HG03439 (cell line): ENCODE measurements around the gene PON3.
A peak's percentile ranks its signal among the peaks of the same experiment; 100 is the strongest.

ENCODE experiments used
- ATAC-seq: cut with Tn5 transposase; IDR thresholded peaks from one replicate; pipeline ENCODE4 v1.9.1; 2021; ENCODE audit warnings: mild to moderate bottlenecking, moderate library complexity; ENCODE audit not compliant: unreplicated experiment

Gene PON3

DNA sequence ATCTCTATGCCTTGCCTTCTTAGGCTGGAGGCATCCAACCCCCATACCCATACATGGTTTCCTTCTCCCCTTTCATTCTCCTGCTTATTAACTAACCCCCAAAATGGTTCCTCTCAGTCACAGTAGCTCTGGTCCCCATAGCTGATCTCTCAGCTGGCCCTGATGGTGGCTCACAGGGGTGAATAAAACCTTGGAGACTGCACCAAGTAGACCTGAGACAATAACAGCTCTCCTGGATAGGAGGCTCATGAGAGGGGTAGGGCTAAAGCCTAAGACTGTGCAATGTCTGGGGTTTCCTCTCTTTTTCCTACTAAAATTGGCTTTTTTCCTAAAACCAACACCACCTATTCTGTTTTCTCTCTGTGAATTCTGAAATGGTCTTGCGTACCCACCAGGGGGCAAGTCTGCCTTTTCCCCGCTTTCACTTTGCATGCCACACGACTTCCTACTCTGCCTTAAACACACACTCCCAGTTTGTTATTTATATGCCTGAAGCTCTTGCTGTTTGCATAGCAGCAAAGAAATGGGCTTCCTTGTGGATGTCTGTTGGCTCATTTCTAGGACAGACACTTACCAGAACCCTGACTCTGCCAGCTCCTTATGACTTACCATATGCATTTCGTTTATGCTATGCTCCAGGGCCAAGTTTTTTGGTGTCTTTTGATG is 53.4 kb downstream of the PON3 start:
- ATAC-seq = no peak

DNA sequence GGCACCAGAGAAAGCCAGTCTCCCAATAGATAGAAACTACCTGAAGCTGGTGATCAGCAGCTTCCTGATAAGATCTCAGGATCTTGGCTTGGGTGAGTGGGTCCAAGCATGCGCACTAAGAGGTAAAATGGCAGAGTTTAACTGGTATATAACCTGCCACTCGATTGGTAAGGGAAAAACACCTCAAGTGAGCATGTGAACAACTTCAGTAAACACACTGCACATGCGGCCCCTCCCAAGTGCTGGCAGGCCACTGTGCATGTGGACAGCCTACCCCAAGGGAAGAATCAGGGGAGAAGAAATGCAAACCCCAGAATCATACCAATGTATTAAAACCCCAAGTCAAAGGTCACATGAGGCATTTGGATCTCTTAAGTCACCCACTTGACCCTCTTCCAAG is 54.1 kb downstream of the PON3 start:
- no peak for ATAC-seq

DNA sequence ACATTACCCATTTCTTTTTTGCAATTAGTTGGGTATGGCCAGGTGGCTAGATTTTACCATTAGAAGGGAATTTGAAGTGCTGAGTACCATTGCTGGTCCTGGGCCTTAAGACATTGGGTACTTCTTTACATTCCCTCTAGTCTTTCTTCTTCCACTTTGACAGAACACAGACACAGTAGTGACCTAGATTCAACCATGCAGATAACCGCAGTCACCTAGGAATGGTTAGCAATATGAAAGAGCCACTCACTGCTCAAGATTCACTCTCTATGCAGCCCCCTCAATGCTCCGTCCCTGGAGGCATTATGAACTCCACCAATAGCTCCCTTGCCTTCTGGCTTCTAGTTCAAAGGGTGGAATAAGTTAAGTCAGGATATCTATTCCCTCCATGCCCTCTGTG is 55.7 kb downstream of the PON3 start:
- no peak for ATAC-seq

DNA sequence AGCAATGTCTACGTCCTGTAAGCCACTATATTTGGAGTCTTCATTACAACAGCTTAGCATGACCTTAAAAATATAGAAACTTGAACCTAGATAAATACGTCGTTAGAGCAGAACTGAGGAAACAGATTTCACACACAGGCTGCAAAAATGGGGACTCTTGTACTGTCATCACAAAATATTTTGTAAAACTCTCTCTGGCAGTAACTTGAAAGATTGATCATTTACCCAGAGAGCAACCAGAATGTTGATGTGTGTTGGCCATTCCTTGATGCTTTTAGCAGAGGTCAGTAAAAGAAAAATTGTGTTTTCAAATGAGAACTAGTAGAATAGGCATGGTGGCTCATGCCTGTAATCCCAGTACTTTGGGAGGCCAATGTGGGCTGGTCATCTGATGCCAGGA is 57.3 kb downstream of the PON3 start:
- no peak for ATAC-seq

DNA sequence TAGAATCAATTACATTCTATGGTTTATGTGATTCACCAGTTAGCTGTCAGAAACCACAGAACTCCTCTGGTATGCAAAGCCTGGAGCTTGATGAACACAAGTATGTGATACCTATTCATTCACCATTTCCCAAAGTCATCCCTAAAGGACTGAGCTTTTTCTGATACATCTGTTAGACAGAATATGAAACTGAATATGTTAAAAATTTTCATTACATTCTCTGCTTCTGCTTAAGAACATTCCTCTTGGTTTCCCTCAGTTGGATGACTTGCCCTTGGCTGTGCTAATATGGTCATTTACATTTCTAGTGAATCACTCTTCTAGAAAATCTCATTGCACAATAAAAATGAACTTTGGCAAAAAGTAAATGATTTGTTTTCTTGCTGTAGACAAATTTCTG is 61.1 kb downstream of the PON3 start:
- ATAC-seq = no peak

DNA sequence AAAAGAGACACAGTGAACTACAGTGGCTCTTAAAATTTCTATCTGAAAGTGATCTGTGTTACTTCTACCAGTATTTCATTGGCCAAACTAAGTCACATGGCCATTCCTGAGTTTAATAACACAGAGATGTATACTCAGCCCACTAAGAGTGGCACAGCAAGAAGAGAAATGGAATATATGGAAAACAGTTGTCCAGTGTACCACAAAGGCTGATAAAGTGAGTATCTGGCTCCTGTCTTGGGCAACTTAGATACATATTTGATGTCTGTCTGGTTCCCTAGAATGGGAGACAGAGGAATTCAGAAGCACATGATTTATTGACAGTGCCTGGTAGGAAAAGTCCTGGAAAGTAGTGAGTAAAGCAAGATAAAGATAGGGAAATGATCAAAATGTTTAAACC is 61.7 kb downstream of the PON3 start:
- ATAC-seq = no peak

DNA sequence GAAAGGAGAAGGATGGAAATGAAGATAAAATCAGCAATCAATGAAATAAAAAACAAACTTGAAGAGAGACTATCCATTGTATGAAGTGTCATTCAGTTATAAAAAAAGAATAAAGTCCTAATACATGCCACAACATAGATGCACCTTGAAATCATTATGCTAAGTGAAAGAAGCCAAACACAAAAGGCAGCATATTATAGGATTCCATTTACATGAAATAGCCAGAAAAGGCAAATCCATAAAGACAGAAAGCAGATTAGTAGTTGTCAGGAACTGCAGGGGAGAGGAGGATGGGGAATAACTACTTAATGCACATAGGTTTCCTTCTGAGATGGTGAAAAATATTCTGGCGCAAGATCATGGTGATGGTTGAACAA is 65.2 kb downstream of the PON3 start:
- peak; percentile 27 for ATAC-seq

DNA sequence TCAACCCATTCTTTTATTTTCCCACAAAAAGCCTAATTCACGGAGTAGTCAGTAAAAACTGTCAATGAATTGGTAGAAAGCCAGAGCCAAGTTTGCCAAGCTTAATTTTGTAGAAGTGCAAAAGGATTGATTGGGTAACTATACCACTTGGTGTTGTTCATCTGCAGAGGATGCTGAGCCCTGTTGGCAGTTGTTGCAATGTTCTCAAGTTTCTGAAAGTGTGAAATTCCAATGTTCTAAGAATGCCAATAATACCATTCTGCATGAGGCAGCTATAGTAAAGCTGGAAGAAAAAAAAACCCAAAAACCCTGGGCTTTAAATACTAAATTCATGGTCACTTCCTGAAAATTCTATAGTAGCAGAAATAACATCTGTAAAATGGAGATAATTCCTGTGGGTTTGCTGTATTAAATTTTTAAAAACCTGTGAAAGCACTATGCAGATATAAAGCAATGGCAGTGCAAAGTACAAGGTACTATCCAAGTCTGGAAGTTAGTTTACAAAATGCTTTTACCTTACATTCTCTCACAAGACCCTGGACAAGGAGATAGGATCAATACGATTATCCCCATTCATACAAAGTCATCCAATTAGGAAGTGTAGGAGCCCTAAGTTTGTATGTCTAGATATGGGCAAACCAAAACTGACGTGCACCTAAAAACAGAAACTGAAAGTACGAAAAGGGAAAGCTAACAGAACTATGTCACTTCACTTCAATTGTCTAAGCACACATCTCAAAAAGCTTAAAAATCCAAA is 65.8 kb downstream of the PON3 start:
- peak; percentile 88 for ATAC-seq

DNA sequence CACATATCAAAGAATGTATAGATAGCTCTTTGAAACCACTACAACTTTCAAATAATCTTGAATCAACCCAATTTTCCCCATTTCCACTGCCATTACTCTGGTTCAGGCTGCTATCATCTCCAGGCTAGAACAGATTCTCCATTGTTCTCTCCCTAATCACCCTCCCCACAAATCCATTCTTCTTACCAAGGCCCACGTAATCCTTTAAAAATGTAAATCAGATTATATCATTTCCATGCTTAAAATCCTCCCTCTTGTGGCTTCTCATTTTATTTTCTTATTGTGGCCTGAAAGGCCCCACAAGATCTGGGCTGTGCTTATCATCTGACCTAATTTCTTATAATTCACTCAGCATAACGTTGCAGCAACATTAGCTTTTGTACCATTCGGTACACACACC is 68.8 kb downstream of the PON3 start:
- ATAC-seq = no peak

DNA sequence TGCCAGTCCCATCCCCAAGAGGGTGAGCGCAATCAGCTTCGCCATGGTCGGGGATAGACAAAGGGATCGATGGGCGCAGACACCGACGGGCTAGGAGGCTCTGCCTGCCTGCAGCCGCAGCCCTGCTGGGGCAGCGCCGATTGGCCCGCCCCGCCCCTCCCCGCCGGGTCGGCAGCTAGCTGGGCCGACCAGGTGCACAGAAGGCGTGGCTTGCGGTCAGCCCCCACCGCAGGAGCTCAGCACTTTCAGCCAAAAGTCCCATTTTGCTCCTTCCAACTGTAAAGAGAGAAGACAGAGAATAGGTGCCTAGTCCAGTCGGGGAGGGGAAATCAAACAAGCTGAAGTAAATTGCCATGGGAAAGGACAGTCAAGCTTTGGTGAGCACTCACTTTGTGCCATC is 71.7 kb downstream of the PON3 start, which contains the start of gene PON1:
TSS of gene PON1 (minus strand) at position 102 of the 400 bp plus-strand sequence. CDS start at position 45, 57 bp downstream.
- ATAC-seq = no peak

DNA sequence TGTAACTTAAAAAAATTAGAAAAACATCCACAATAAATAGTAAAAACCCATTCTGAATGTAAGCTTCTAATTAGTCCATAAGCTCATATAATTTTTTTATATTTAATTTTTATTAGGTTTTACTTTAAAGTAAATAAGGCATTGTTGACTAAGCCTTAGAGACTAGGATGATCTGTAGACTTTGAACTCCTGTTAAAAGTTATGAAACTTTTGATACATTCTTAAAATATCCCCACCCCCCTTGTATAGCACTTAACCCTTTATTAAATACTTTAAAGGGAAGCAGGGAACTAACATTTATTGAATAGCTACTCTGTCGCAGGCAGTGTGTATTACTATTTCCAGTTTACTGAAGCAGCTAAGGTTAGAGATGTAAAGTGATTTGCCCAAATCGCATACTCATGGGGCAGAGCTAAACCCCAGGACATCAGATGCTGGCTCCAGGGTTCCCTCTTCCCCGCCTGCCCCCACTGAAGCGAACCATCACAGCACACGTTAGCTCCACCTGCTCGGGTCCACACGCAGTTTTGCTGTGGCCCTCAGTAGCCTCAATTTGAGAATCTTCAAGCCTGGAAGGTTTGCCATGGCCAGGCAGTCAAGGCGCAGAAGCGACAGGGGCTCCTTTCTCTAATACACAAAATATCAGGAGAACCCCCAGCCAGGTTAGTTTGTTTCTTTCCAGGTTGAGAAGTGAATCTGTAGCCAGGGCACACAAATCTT is 72.6 kb downstream of the PON3 start:
- no peak for ATAC-seq

DNA sequence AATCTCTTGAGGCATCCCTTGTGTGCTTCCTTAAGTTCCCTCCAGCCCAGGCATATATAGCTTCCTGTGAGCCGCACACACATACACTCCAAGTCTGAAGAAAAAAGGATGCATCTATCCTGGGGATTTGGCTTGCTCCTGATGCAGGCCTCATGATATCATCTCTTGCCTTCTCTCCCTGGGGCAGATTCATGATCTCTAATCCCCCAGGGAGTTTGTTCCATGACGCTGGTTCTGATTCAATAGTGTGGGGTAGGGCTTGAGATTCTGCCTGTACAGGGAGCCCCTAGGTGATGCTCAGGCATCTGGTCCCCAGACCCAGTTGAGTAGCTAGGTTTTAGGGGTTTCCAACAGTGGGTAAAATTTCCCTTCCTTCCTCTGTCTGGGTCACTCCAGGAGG is 73.3 kb downstream of the PON3 start:
- ATAC-seq = no peak

DNA sequence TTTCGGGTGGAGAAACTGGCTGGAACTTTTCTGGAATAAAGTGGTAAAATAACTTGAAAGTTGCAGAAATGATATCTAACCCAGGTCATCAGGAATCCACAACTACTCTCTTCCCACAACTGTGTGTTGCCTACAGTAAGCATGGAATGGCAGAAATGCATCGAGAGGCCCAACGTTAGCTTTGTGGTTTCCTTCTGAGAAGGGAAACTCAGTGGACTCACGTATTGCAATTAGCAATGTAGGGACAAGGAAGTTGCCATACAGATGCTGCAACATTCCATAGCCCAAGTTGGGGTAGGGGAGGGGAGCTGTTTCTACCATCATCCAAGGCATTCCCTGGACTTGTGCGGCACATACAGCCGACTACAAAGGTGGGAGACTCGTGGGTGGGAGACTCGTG is 73.8 kb downstream of the PON3 start:
- ATAC-seq = no peak

DNA sequence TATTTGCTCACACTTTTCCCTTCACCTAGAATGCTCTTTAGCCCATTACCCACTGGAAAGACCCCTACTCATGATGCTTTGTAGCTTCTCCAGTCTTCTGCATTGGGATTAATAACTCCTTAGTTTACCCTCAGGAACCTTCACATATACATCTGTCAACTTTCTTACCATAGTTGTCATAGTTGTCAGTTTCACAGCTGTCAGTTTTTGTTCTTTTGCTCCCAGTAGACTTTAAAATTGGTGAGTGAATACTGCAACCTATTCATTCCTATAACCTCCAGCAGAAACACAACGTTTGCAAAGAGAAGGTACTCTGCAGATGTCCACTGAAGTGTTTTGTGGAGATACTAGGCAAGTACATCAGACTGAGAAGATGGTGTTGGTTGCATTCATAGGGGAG is 74.5 kb downstream of the PON3 start:
- no peak for ATAC-seq

DNA sequence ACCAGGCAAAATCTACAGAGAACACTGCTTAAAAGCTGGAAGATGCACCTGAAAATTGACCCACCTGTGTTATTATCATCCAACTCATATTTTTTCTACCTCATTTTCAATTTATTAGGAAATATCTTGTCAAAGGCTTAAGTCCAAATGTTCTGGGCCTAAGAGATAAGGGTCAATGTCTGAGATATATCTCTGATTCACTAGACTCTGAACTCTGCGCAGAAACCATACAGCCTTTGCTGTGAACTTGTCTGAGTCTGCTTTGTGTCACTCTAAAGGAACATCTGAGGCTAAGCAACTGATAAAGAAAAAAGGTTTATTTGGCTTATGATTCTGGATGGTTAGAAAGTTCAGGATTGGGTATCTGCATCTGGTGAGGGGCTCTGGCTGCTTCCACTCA is 75.5 kb downstream of the PON3 start:
- no peak for ATAC-seq

DNA sequence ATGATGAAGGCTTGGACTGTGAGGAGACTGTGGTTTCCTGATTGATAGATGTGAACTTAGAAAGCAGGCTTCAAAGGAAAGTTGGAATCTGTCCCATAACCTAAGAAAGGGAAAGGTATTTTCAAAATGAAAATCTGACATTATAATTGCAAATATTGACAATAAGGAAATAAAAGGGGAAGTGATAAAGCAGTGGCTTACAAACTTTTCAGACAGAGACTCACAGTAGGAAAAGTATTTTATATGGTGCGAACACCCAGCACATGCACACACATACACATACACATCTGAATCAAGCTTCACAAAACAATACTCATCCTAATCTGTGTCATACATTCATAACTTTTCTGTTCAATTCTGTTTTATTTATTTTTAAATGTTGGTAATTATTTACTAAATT is 76.6 kb downstream of the PON3 start:
- ATAC-seq = no peak

DNA sequence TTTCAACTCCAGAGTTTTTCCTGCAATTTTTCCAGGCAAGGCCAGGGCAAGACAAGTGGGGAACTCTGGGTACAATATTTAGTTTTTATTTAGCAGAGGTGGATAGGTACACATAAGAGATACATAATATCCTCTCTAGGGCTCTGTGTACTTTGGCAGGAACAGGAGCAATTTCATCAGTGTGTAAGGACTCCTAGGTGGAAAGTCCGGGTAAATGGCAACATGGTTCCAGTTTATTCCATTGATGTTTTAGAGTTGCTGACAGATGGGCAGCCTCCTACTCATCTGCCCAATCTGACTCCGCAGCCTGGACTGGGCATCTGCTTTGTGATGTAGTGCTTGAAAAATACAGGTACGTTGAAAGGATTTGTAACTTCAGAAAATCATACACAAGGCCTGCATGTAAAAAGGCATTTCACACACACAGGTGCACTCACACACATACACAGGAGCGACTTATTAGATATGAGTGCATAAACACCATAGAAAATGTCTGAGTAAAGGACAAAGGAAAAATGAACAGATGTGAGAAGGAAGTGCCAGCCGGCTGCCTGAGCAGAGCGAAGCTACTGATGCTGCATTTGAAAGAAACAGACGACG is 77.6 kb downstream of the PON3 start:
- no peak for ATAC-seq

DNA sequence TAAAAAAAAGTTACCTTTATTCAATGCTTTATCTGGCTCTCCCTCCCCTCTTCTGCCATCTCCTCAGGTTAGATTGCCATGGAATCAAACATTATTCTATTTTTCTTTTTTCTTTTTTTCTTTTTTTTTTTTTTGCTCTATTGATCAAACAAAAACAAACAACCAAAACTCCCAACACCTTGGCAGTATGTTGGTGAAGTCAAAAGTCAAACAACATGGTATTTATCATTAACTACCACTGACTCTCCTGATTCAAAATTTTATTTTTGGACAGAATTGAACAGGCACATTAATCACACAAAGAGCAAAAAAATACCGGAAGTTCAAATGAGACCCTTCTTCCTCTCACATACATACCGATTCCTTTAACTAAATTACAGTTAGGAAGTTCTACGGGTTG is 78.2 kb downstream of the PON3 start:
- no peak for ATAC-seq

DNA sequence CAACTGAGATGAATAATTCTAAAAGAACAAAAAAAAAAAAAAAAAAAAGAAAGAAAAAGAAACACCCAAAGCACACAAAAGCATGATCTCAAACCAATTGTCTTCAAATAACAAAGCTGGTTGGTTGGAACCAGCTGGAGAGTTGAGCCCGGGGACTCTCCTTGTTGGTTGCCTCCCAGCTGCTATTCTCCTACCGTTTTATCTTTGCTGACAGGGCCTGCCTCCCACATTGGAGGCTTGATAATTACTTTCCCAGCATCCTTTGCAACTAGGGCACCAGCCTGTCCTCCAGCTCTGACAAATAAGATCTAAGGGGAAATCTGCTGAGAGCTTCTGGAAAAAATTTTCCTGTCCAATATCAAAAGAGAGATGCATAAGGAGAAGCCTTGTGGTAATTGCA is 78.6 kb downstream of the PON3 start:
- ATAC-seq = no peak

DNA sequence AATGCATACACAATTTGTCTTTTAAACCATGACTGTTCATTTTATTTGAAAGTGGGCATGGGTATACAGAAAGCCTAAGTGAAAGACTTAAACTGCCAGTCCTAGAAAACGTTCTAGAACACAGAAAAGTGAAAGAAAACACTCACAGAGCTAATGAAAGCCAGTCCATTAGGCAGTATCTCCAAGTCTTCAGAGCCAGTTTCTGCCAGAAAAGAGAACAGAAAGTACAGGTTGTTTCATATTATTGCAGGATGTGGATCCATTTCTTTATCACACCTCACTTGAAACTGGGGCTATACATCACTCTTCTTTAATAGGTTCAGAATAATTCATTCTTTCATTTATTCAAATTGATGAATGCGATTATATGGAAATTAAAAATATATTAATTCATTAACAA is 79.6 kb downstream of the PON3 start:
- no peak for ATAC-seq

DNA sequence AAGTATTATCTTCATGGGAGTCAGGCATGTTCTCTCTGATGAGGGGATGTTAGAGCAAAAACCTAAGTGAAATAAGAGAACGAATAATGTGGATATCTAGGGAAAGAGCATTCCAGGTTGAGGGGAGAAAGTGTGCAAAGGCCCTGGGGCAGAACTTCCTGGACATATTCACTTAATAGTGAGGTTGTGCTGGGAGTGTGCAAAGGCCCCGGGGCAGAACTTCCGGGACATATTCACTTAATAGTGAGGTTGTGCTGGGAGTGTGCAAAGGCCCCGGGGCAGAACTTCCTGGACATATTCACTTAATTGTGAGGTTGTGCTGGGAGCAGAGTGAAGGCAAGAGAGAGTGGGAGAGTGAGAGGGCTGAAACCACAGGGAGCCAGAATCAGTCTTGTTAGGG is 83.6 kb downstream of the PON3 start:
- no peak for ATAC-seq

DNA sequence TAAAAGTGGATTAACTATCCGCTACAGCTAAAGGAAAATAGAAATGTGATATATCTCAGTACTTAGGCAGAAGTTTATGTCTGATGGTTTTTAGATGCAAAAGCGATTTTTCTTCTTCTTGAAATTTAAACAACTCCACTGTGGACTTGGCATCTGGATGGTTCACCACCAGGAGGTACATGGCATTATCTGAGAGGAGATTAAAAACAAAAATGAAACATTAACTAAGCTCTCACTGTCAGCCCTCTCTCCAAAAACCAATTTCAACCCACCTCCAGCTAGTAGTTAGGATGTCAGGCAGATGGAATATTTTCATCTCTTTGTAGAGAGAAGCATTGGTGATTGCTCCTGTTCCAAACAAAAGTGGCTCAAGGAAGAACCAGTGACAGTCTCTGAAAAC is 84.8 kb downstream of the PON3 start:
- no peak for ATAC-seq
